Measurements from ENCODE around the gene TMEM120A. TPM values are rescaled to one million over a fixed set of nuclear protein-coding genes. Genes with fewer than 3 reads are reported as not detected.
A peak's percentile ranks its signal among the peaks of the same experiment; 100 is the strongest.

Gene TMEM120A
- total RNA-seq, 1 experiment from 2014 or later: 19.3 TPM

DNA sequence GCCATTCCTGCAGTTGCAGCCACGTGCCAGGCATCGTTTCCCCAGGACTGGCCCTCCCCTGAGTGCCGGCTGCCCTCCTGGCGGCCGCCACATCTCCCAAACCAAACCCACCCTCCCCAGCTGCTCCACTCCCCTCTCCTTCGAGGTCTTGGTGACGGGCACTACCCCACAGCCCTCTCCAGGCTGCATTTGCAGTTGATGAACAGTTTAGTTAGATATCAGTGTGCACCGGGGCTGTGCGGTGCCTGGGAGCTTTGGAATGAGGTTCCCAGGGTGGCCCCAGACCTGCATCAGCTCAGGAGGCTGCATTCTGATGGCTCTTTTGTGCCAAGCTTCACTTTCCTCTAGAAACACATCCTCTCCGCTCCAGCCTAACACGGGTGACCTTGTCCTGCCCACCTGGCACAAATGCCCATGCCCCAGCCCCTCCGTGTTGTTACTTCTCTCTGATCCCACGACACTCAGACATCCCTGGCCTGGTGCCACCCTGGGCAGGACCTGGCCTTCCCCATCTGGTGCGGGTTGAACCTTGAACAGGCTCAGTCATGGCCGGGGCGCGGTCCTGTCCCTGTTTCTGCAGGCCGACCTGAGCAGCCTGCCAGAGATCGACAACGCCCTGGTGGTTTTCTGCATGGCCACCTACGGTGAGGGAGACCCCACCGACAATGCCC, 14.5 kb downstream of the TMEM120A start:
- no TSS peak for BruUV-seq (replicated peaks)
- Mint-ChIP-seq H3K27me3 (ENCODE audit: unreplicated experiment) (no peaks in the 10 kb centered on the region), H3K9me3 (ENCODE audit: low read depth, unreplicated experiment) (no peaks in the 10 kb centered on the region), H3K4me1 (ENCODE audit: low read depth, unreplicated experiment) (peaks cover 8% of the 10 kb centered on the region), H3K4me3 (ENCODE audit: low read depth, unreplicated experiment) (no peak overlapping the region), H3K27ac (ENCODE audit: unreplicated experiment) (peak overlapping the region; percentile 47), H3K36me3 (ENCODE audit: insufficient read depth, unreplicated experiment) (peaks cover 14% of the 10 kb centered on the region)
- intact Hi-C loops (cut with micrococcal nuclease; ENCODE audit: unreplicated experiment): no loop called here
- CTCF ChIA-PET: interaction anchor here (0.6 kb wide), 1 partner anchor 19 kb away, joined by 4 read pairs; no protein-coding TSS in a partner anchor
- DNase-seq: no peak
- TF ChIP-seq, protein P1, sequence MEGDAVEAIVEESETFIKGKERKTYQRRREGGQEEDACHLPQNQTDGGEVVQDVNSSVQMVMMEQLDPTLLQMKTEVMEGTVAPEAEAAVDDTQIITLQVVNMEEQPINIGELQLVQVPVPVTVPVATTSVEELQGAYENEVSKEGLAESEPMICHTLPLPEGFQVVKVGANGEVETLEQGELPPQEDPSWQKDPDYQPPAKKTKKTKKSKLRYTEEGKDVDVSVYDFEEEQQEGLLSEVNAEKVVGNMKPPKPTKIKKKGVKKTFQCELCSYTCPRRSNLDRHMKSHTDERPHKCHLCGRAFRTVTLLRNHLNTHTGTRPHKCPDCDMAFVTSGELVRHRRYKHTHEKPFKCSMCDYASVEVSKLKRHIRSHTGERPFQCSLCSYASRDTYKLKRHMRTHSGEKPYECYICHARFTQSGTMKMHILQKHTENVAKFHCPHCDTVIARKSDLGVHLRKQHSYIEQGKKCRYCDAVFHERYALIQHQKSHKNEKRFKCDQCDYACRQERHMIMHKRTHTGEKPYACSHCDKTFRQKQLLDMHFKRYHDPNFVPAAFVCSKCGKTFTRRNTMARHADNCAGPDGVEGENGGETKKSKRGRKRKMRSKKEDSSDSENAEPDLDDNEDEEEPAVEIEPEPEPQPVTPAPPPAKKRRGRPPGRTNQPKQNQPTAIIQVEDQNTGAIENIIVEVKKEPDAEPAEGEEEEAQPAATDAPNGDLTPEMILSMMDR (IDR thresholded peaks at IDR 0.05; ENCODE audit: unreplicated experiment): no peak

DNA sequence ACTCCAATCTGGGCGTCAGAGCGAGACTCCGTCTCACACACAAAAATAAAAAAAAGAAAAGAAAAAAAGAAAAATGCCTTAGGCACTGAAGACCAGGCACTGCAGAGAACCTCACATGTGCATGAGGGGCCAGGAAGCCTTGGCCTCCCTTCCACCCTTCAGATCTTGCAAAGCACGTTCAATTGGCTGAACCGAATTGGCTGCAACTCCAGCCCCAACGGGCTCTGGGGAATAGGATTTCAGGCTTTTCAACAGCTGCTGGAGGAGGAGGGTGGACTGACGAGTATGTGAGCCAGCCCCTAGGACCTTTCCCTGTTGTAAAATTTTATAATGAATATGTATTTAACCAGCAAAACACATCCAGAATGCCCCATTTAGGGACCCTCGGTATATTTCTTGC, 16.7 kb downstream of the TMEM120A start:
- TF ChIP-seq, protein P1 (IDR thresholded peaks at IDR 0.05; ENCODE audit: unreplicated experiment): no peak
- no peaks in the 10 kb centered on the region for H3K9me3 Mint-ChIP-seq (ENCODE audit: low read depth, unreplicated experiment)
- CTCF ChIA-PET: no interaction called here
- no peak overlapping the region for H3K4me3 Mint-ChIP-seq (ENCODE audit: low read depth, unreplicated experiment)
- no peak for DNase-seq
- peaks cover 8% of the 10 kb centered on the region for H3K4me1 Mint-ChIP-seq (ENCODE audit: low read depth, unreplicated experiment)
- H3K27ac Mint-ChIP-seq (ENCODE audit: unreplicated experiment): no peak overlapping the region
- no TSS peak for BruUV-seq (replicated peaks)
- intact Hi-C loops (cut with micrococcal nuclease; ENCODE audit: unreplicated experiment): no loop called here
- H3K27me3 Mint-ChIP-seq (ENCODE audit: unreplicated experiment): no peaks in the 10 kb centered on the region
- peaks cover 16% of the 10 kb centered on the region for H3K36me3 Mint-ChIP-seq (ENCODE audit: insufficient read depth, unreplicated experiment)

GRCh38 chr7:75971961-75972763, 22.2 kb downstream of the TMEM120A start:
- H3K36me3 Mint-ChIP-seq (ENCODE audit: insufficient read depth, unreplicated experiment): peaks cover 16% of the 10 kb centered on the region
- H3K4me1 Mint-ChIP-seq (ENCODE audit: low read depth, unreplicated experiment): peaks cover 9% of the 10 kb centered on the region
- intact Hi-C loops (cut with micrococcal nuclease; ENCODE audit: unreplicated experiment): no loop called here
- no peaks in the 10 kb centered on the region for H3K27me3 Mint-ChIP-seq (ENCODE audit: unreplicated experiment)
- TF ChIP-seq, protein P1 (IDR thresholded peaks at IDR 0.05; ENCODE audit: unreplicated experiment): no peak
- CTCF ChIA-PET: interaction anchor here (0.7 kb wide), 1 partner anchor 15 kb away, joined by 3 read pairs; no protein-coding TSS in a partner anchor
- no peaks in the 10 kb centered on the region for H3K9me3 Mint-ChIP-seq (ENCODE audit: low read depth, unreplicated experiment)
- H3K4me3 Mint-ChIP-seq (ENCODE audit: low read depth, unreplicated experiment): no peak overlapping the region
- peak overlapping the region; percentile 17 for H3K27ac Mint-ChIP-seq (ENCODE audit: unreplicated experiment)
- DNase-seq: no peak
- BruUV-seq (replicated peaks): no TSS peak

- no peak for DNase-seq
- TF ChIP-seq, protein P1 (IDR thresholded peaks at IDR 0.05; ENCODE audit: unreplicated experiment): no peak
- Mint-ChIP-seq H3K4me3 (ENCODE audit: low read depth, unreplicated experiment) (no peak overlapping the region), H3K27me3 (ENCODE audit: unreplicated experiment) (no peaks in the 10 kb centered on the region), H3K9me3 (ENCODE audit: low read depth, unreplicated experiment) (no peaks in the 10 kb centered on the region), H3K36me3 (ENCODE audit: insufficient read depth, unreplicated experiment) (peaks cover 16% of the 10 kb centered on the region), H3K4me1 (ENCODE audit: low read depth, unreplicated experiment) (peaks cover 9% of the 10 kb centered on the region), H3K27ac (ENCODE audit: unreplicated experiment) (peak overlapping the region; percentile 17)
- BruUV-seq (replicated peaks): no TSS peak
- intact Hi-C loops (cut with micrococcal nuclease; ENCODE audit: unreplicated experiment): no loop called here
- CTCF ChIA-PET: no interaction called here
Observed at GRCh38 chr7:75971309-75971960, 23.0 kb downstream of the TMEM120A start.
